ENCODE results near the gene MLANA. TPM values are rescaled to one million over a fixed set of nuclear protein-coding genes. Genes with fewer than 3 reads are reported as not detected.
"Not testable (repeated sequence)": the region's sequence is repeated elsewhere in the genome, so short reads cannot be mapped to it uniquely, and the experiment has no call there.

Gene MLANA
- total RNA-seq, 1 experiment from 2014 or later: 0.04 TPM

- H3K36me3 ChIP-seq: no peaks in the 10 kb centered on the region
- peak overlapping the region; percentile 27; the same call in 1 of the 2 replicates for H3K27ac ChIP-seq
- peak overlapping the region; percentile 38 for H3K4me3 ChIP-seq
- no peaks in the 10 kb centered on the region for H3K27me3 ChIP-seq
- DNase-seq: peak; percentile 39 to 40
- H3K9me3 ChIP-seq (replicated peaks): no peaks in the 10 kb centered on the region
- H3K4me1 ChIP-seq: peaks cover 4% of the 10 kb centered on the region
Observed at GRCh38 chr9:5879419-5880181, 11.1 kb upstream of the MLANA start.

GRCh38 chr9:5882244-5883012 lies 8.3 kb upstream of the MLANA start:
- H3K9me3 ChIP-seq (replicated peaks); H3K4me3 ChIP-seq; H3K27ac ChIP-seq; H3K4me1 ChIP-seq; H3K36me3 ChIP-seq; H3K27me3 ChIP-seq; DNase-seq: not testable (repeated sequence)

GRCh38 chr9:5884191-5884590 lies 6.5 kb upstream of the MLANA start:
- Histone ChIP-seq H3K4me1 (peaks cover 4% of the 10 kb centered on the region), H3K4me3 (no peak overlapping the region), H3K27me3 (no peaks in the 10 kb centered on the region), H3K27ac (no peak overlapping the region), H3K36me3 (no peaks in the 10 kb centered on the region), H3K9me3 (replicated peaks) (no peaks in the 10 kb centered on the region)
- no peak for DNase-seq

GRCh38 chr9:5886114-5886939 lies 4.4 kb upstream of the MLANA start:
- no peak overlapping the region for H3K4me3 ChIP-seq
- H3K9me3 ChIP-seq (replicated peaks): no peaks in the 10 kb centered on the region
- peak; percentile 69 to 85 for DNase-seq
- no peak overlapping the region for H3K27ac ChIP-seq
- H3K36me3 ChIP-seq: no peaks in the 10 kb centered on the region
- H3K4me1 ChIP-seq: no peaks in the 10 kb centered on the region
- H3K27me3 ChIP-seq: no peaks in the 10 kb centered on the region

GRCh38 chr9:5892456-5893133 lies 1.9 kb downstream of the MLANA start:
- DNase-seq: no peak
- Histone ChIP-seq H3K4me1 (peaks cover 6% of the 10 kb centered on the region), H3K9me3 (replicated peaks) (no peaks in the 10 kb centered on the region), H3K27ac (no peak overlapping the region), H3K27me3 (no peaks in the 10 kb centered on the region), H3K4me3 (no peak overlapping the region), H3K36me3 (no peaks in the 10 kb centered on the region)

GRCh38 chr9:5893134-5893505 lies 2.4 kb downstream of the MLANA start:
- Histone ChIP-seq H3K27me3 (no peaks in the 10 kb centered on the region), H3K27ac (no peak overlapping the region), H3K36me3 (no peaks in the 10 kb centered on the region), H3K4me3 (no peak overlapping the region), H3K4me1 (peaks cover 6% of the 10 kb centered on the region), H3K9me3 (replicated peaks) (no peaks in the 10 kb centered on the region)
- DNase-seq: no peak

- H3K27ac ChIP-seq: no peak overlapping the region
Observed at GRCh38 chr9:5893591-5894236, 3.0 kb downstream of the MLANA start.

GRCh38 chr9:5894237-5894959 lies 3.7 kb downstream of the MLANA start:
- Histone ChIP-seq H3K4me3 (no peak overlapping the region), H3K36me3 (no peaks in the 10 kb centered on the region), H3K27me3 (no peaks in the 10 kb centered on the region), H3K9me3 (replicated peaks) (no peaks in the 10 kb centered on the region), H3K27ac (no peak overlapping the region), H3K4me1 (peaks cover 6% of the 10 kb centered on the region)
- no peak for DNase-seq

More at GRCh38 chr9:5893591-5894236, 3.0 kb downstream of the MLANA start:
- H3K9me3 ChIP-seq (replicated peaks): no peaks in the 10 kb centered on the region
- peaks cover 6% of the 10 kb centered on the region for H3K4me1 ChIP-seq
- DNase-seq: no peak
- no peaks in the 10 kb centered on the region for H3K27me3 ChIP-seq
- no peaks in the 10 kb centered on the region for H3K36me3 ChIP-seq
- no peak overlapping the region for H3K4me3 ChIP-seq

- H3K27me3 ChIP-seq: no peaks in the 10 kb centered on the region
- no peak overlapping the region for H3K27ac ChIP-seq
- H3K9me3 ChIP-seq (replicated peaks): no peaks in the 10 kb centered on the region
- peaks cover 6% of the 10 kb centered on the region for H3K4me1 ChIP-seq
- H3K36me3 ChIP-seq: no peaks in the 10 kb centered on the region
- DNase-seq: no peak
- H3K4me3 ChIP-seq: no peak overlapping the region
Observed at GRCh38 chr9:5895782-5896181, 5.1 kb downstream of the MLANA start.

GRCh38 chr9:5896863-5897262 lies 6.2 kb downstream of the MLANA start:
- Histone ChIP-seq H3K4me1 (peaks cover 6% of the 10 kb centered on the region), H3K36me3 (no peaks in the 10 kb centered on the region), H3K27me3 (no peaks in the 10 kb centered on the region), H3K9me3 (replicated peaks) (no peaks in the 10 kb centered on the region), H3K27ac (no peak overlapping the region), H3K4me3 (no peak overlapping the region)
- DNase-seq: no peak

GRCh38 chr9:5897851-5898250 lies 7.2 kb downstream of the MLANA start:
- Histone ChIP-seq H3K27ac (no peak overlapping the region), H3K4me3 (no peak overlapping the region), H3K9me3 (replicated peaks) (no peaks in the 10 kb centered on the region), H3K27me3 (no peaks in the 10 kb centered on the region), H3K36me3 (no peaks in the 10 kb centered on the region), H3K4me1 (no peaks in the 10 kb centered on the region)
- DNase-seq: no peak

GRCh38 chr9:5899292-5899691 lies 8.6 kb downstream of the MLANA start:
- no peaks in the 10 kb centered on the region for H3K27me3 ChIP-seq
- no peak for DNase-seq
- H3K27ac ChIP-seq: no peak overlapping the region
- no peaks in the 10 kb centered on the region for H3K9me3 ChIP-seq (replicated peaks)
- no peaks in the 10 kb centered on the region for H3K4me1 ChIP-seq
- no peak overlapping the region for H3K4me3 ChIP-seq
- H3K36me3 ChIP-seq: no peaks in the 10 kb centered on the region

GRCh38 chr9:5900622-5901021 lies 9.9 kb downstream of the MLANA start:
- Histone ChIP-seq H3K36me3 (no peaks in the 10 kb centered on the region), H3K27me3 (no peaks in the 10 kb centered on the region), H3K9me3 (replicated peaks) (no peaks in the 10 kb centered on the region), H3K4me1 (no peaks in the 10 kb centered on the region), H3K4me3 (no peak overlapping the region), H3K27ac (no peak overlapping the region)
- no peak for DNase-seq

Data from SJCRH30 (cell line).